OCI-LY3 (cell line): Measurements from ENCODE around the gene CES1.
"Not testable (repeated sequence)": the region's sequence is repeated elsewhere in the genome, so short reads cannot be mapped to it uniquely, and the experiment has no call there.

Experiments used
- H2AFZ ChIP-seq: fragments of 200-600, 300-600 bp; shearing (Covaris generic); 2 replicates; pipeline ENCODE4 v1.6.0; 2014; ENCODE audit warnings: antibody characterized with exemption, low read depth, low read length
- H3K27ac ChIP-seq: fragments of 200-600, 300-600 bp; sonication (generic); 2 replicates; pipeline ENCODE4 v1.5.1; 2014; ENCODE audit warnings: mild to moderate bottlenecking, low read length, moderate library complexity, mixed read lengths
- H3K27me3 ChIP-seq: fragments of 200-600, 300-600 bp; sonication (generic); 2 replicates; pipeline ENCODE4 v1.6.1; 2014; ENCODE audit warnings: low read depth, low read length, mixed read lengths
- H3K36me3 ChIP-seq: fragments of 200-600, 300-600 bp; sonication (generic); replicated peaks from 2 replicates; pipeline ENCODE3; 2014; ENCODE audit warnings: low read depth, low read length, mixed read lengths
- H3K4me1 ChIP-seq: fragments of 300-600, 200-600 bp; sonication (generic); 2 replicates; pipeline ENCODE4 v1.6.1; 2014; ENCODE audit warnings: low read length, mixed read lengths
- H3K4me2 ChIP-seq: fragments of 200-600, 300-600 bp; sonication (generic); 2 replicates; pipeline ENCODE4 v1.6.1; 2014; ENCODE audit warnings: low read length, mixed read lengths
- H3K4me3 ChIP-seq: fragments of 300-600, 200-600 bp; sonication (generic); 2 replicates; pipeline ENCODE4 v1.5.1; 2014; ENCODE audit warnings: antibody characterized with exemption, mild to moderate bottlenecking, low read length, moderate library complexity
- H3K79me2 ChIP-seq: fragments of 300-600, 200-600 bp; shearing (Covaris generic); 2 replicates; pipeline ENCODE4 v1.6.1; 2014; ENCODE audit warnings: mild to moderate bottlenecking, low read length, mixed read lengths
- H3K9ac ChIP-seq: fragments of 300-600, 200-600 bp; shearing (Covaris generic); 2 replicates; pipeline ENCODE4 v1.6.0; 2014; ENCODE audit warnings: mild to moderate bottlenecking, low read length, moderate library complexity
- H3K9me3 ChIP-seq: fragments of 200-600, 300-600 bp; shearing (Covaris generic); 2 replicates; pipeline ENCODE4 v1.6.1; 2014; ENCODE audit warnings: low read length, mixed read lengths; ENCODE audit not compliant: insufficient read depth
- H4K20me1 ChIP-seq: fragments of 200-600, 300-600 bp; sonication (generic); 2 replicates; pipeline ENCODE4 v1.6.1; 2016; ENCODE audit warnings: low read length, mixed read lengths; ENCODE audit not compliant: insufficient read depth
- EZH2phosphoT487 ChIP-seq: fragments of 200-600 bp; shearing (Covaris generic); IDR thresholded peaks from 2 replicates; pipeline ENCODE4 v1.6.1; 2018; ENCODE audit warnings: antibody characterized with exemption, mixed run types, low read depth
- TF ChIP-seq, protein P1 (sequence below): fragments of 200-600, 300-600 bp; sonication (generic); IDR thresholded peaks from 2 replicates; pipeline ENCODE4 v1.5.1; 2014; ENCODE audit warnings: antibody characterized with exemption, low read length, low read depth

The CES1 gene

DNA sequence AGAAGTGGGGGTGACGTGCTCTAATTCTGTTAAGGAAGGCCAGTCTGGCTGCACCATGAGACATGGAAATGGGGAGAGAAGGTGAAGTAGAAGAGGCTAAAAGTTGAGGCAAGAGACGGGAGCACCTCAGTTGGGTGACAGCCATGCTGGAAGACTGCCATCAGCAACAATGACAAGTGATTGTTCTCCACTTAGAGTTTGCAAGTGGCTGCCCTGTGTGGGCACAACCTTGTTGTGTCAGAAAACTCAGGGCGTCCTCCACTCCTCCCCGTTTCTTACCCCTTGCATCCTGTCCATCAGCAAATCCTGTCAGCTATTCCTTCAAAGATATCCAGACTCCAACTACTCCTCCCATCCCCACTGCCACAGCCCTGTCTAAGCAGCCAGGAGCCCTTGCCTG lies 17.6 kb downstream of the CES1 start:
- Histone ChIP-seq H3K4me3 (no peak overlapping the region), H3K9ac (no peak overlapping the region), H3K36me3 (no peaks in the 10 kb centered on the region), H3K79me2 (no peaks in the 10 kb centered on the region), H4K20me1 (no peaks in the 10 kb centered on the region), H3K4me1 (no peaks in the 10 kb centered on the region), H2AFZ (no peak overlapping the region), H3K27me3 (0 out of 2 replicates have a peak, but pooled peaks cover 4% of the 10 kb centered on the region), H3K27ac (no peak overlapping the region), H3K4me2 (no peak overlapping the region), H3K9me3 (no peaks in the 10 kb centered on the region)
- TF ChIP-seq, protein P1, sequence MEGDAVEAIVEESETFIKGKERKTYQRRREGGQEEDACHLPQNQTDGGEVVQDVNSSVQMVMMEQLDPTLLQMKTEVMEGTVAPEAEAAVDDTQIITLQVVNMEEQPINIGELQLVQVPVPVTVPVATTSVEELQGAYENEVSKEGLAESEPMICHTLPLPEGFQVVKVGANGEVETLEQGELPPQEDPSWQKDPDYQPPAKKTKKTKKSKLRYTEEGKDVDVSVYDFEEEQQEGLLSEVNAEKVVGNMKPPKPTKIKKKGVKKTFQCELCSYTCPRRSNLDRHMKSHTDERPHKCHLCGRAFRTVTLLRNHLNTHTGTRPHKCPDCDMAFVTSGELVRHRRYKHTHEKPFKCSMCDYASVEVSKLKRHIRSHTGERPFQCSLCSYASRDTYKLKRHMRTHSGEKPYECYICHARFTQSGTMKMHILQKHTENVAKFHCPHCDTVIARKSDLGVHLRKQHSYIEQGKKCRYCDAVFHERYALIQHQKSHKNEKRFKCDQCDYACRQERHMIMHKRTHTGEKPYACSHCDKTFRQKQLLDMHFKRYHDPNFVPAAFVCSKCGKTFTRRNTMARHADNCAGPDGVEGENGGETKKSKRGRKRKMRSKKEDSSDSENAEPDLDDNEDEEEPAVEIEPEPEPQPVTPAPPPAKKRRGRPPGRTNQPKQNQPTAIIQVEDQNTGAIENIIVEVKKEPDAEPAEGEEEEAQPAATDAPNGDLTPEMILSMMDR = no peak
- TF ChIP-seq EZH2phosphoT487 = no peak

DNA sequence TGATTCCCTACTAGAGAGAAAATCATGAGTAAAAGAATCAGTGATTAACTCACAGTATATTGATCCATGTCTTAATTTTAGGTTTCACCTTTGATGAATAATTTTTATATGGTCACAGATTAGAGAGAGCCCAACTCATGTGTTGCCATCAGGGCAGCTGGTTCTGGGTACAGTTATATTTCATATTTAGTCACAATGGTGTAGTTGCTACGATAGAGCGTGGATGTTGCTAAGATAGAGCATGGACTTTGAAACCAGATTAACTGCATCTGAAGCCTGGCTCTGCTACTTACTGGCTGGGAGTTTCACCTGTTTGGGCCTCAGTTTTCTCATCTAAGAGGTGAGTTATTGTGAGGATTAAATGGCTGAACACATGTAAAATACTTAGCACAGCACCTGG lies 18.7 kb downstream of the CES1 start:
- not testable (repeated sequence) for H3K27me3 ChIP-seq, H3K36me3 ChIP-seq, H4K20me1 ChIP-seq

DNA sequence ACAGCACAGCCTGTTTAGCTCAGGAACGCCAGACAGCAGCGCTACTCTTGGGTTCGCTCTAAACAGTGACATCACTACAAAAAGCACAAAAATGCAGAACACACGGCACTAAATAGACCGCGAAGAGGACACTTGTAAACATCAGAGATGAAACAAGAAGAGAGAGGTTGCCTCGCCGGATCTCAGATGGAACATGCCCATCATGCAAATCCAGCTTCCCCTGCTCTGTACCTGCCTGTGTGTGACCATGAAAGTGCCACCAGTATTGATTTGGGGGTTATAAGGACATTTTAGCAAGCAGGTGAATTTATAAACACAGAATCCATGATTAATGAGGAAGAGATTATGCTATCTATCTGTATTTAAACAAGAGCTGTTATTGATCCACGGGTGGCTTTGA lies 19.2 kb downstream of the CES1 start:
- not testable (repeated sequence) for H3K36me3 ChIP-seq

More for the DNA sequence above, 18.7 kb downstream of the CES1 start:
- not testable (repeated sequence) for H2AFZ ChIP-seq, H3K27ac ChIP-seq, H3K4me2 ChIP-seq, H3K9ac ChIP-seq, H3K4me1 ChIP-seq, H3K79me2 ChIP-seq, H3K4me3 ChIP-seq, H3K9me3 ChIP-seq

DNA sequence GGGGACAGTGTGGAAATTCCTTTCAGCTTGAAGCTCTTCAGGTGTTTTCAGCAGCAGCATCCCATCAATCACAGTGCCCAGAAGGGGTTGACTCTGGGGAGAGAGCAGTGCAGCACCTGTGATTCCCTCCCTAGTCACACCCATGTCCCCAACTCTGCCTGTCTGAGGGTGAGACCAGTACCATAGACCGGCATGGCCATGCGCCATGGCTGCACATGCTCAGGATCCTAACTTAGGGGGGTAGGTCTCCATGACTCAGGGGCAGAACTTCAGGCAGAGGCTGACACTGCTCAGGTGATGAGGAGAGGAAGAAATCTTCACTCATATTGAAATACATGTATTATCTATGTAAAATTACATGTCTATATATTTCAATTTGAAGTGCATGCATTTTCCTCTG lies 19.9 kb downstream of the CES1 start:
- no peaks in the 10 kb centered on the region for H3K9me3 ChIP-seq
- no peak overlapping the region for H3K27ac ChIP-seq
- no peaks in the 10 kb centered on the region for H3K4me1 ChIP-seq
- H3K9ac ChIP-seq = no peak overlapping the region
- H3K4me2 ChIP-seq = no peak overlapping the region
- no peaks in the 10 kb centered on the region for H4K20me1 ChIP-seq
- 0 out of 2 replicates have a peak, but pooled peaks cover 4% of the 10 kb centered on the region for H3K27me3 ChIP-seq
- H3K79me2 ChIP-seq = no peaks in the 10 kb centered on the region
- H3K4me3 ChIP-seq = no peak overlapping the region
- H3K36me3 ChIP-seq = no peaks in the 10 kb centered on the region
- no peak overlapping the region for H2AFZ ChIP-seq
- TF ChIP-seq, protein P1 = no peak
- TF ChIP-seq EZH2phosphoT487 = no peak

More for the DNA sequence above, 19.2 kb downstream of the CES1 start:
- not testable (repeated sequence) for H3K79me2 ChIP-seq, H3K4me3 ChIP-seq, H3K9me3 ChIP-seq, H2AFZ ChIP-seq, H3K9ac ChIP-seq, H4K20me1 ChIP-seq, H3K27ac ChIP-seq, H3K4me2 ChIP-seq, H3K4me1 ChIP-seq, H3K27me3 ChIP-seq

DNA sequence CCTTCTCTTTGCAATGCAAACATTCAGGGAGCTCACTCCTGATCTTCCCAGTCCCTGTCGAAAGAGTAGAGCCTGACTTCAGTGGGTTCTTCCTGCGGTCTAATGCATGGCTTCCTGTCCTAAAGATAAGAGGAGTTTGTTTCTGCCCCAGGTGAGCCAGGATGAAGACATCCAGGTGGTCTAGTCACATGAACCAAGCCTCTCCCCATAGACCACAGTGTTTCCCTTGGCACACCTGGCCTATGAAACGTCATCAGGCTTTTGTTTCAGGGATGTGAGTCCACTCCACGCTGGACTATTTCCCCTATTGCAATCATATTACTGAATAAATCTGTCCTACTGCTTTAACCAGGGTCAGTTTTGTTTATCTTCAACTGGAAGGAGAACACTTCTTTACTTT lies 21.1 kb downstream of the CES1 start:
- Histone ChIP-seq H4K20me1 (no peaks in the 10 kb centered on the region), H3K9ac (no peak overlapping the region), H3K4me3 (no peak overlapping the region), H3K79me2 (no peaks in the 10 kb centered on the region), H3K4me1 (no peaks in the 10 kb centered on the region), H3K4me2 (no peak overlapping the region), H3K36me3 (no peaks in the 10 kb centered on the region), H3K9me3 (no peaks in the 10 kb centered on the region), H3K27ac (no peak overlapping the region), H2AFZ (no peak overlapping the region), H3K27me3 (0 out of 2 replicates have a peak, but pooled peaks cover 4% of the 10 kb centered on the region)
- TF ChIP-seq, protein P1 = no peak
- no peak for TF ChIP-seq EZH2phosphoT487
